Measurements from ENCODE around the gene PALM2AKAP2.

The PALM2AKAP2 gene

GRCh38 chr9:109799141-109799540 lies 19.1 kb downstream of the PALM2AKAP2 start:
- no peak for DNase-seq (ENCODE audit: low read depth)
- TF ChIP-seq, protein P1, sequence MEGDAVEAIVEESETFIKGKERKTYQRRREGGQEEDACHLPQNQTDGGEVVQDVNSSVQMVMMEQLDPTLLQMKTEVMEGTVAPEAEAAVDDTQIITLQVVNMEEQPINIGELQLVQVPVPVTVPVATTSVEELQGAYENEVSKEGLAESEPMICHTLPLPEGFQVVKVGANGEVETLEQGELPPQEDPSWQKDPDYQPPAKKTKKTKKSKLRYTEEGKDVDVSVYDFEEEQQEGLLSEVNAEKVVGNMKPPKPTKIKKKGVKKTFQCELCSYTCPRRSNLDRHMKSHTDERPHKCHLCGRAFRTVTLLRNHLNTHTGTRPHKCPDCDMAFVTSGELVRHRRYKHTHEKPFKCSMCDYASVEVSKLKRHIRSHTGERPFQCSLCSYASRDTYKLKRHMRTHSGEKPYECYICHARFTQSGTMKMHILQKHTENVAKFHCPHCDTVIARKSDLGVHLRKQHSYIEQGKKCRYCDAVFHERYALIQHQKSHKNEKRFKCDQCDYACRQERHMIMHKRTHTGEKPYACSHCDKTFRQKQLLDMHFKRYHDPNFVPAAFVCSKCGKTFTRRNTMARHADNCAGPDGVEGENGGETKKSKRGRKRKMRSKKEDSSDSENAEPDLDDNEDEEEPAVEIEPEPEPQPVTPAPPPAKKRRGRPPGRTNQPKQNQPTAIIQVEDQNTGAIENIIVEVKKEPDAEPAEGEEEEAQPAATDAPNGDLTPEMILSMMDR (IDR thresholded peaks at IDR 0.05; ENCODE audit: low read depth, low read length, missing control alignments): no peak
- no peak overlapping the region for H3K4me3 ChIP-seq (ENCODE audit: low read depth, low read length)

DNA sequence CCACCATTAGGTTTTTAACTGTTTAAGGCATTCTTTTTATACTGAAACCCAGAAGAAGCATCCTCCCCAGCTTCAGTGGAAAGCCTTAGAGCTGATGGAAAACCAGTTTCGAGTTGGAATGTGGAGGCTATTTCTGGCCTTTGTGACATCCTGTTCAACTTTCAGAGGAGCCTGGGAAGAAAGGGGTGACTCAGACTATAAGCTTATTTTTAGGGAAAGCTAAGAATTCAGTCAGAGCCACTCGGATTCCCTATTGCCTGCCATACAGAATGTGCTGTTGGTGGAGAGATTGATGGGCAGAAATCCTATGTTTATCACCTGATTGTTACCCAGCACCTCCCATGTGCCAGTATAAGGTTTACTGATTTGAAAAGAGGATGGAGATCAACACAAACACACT lies 19.8 kb downstream of the PALM2AKAP2 start:
- H3K4me3 ChIP-seq (ENCODE audit: low read depth, low read length): no peak overlapping the region
- no peak for DNase-seq (ENCODE audit: low read depth)
- TF ChIP-seq, protein P1 (IDR thresholded peaks at IDR 0.05; ENCODE audit: low read depth, low read length, missing control alignments): no peak

GRCh38 chr9:109801484-109801883 lies 21.5 kb downstream of the PALM2AKAP2 start:
- no peak for DNase-seq (ENCODE audit: low read depth)
- TF ChIP-seq, protein P1 (IDR thresholded peaks at IDR 0.05; ENCODE audit: low read depth, low read length, missing control alignments): no peak
- H3K4me3 ChIP-seq (ENCODE audit: low read depth, low read length): no peak overlapping the region

GRCh38 chr9:109802491-109802890 lies 22.5 kb downstream of the PALM2AKAP2 start:
- TF ChIP-seq, protein P1 (IDR thresholded peaks at IDR 0.05; ENCODE audit: low read depth, low read length, missing control alignments): no peak
- no peak for DNase-seq (ENCODE audit: low read depth)
- H3K4me3 ChIP-seq (ENCODE audit: low read depth, low read length): no peak overlapping the region

DNA sequence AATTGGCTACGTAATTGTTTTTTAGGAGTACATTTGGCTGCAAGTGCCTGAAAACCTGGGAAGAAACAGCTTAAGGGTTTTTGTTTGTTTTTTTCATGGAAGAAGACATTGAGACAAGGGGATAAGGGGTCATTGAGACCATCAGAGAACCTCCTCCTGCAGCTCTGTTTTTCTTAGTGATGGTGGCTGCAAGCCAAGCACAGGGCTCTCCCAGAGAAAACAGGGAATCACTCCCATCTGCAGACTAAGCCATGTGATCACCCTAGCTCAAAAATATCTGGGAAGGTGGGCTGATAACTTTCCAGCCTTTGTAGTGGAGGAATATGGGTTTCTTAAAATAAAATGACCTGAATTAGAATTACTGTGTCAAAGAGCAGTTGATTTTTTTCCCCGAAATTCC lies 25.1 kb downstream of the PALM2AKAP2 start:
- TF ChIP-seq, protein P1 (IDR thresholded peaks at IDR 0.05; ENCODE audit: low read depth, low read length, missing control alignments): no peak
- H3K4me3 ChIP-seq (ENCODE audit: low read depth, low read length): no peak overlapping the region
- no peak for DNase-seq (ENCODE audit: low read depth)

GRCh38 chr9:109806506-109807115 lies 26.6 kb downstream of the PALM2AKAP2 start:
- TF ChIP-seq, protein P1 (IDR thresholded peaks at IDR 0.05; ENCODE audit: low read depth, low read length, missing control alignments): no peak
- no peak for DNase-seq (ENCODE audit: low read depth)
- H3K4me3 ChIP-seq (ENCODE audit: low read depth, low read length): no peak overlapping the region

- no peak for DNase-seq (ENCODE audit: low read depth)
- H3K4me3 ChIP-seq (ENCODE audit: low read depth, low read length): no peak overlapping the region
- TF ChIP-seq, protein P1 (IDR thresholded peaks at IDR 0.05; ENCODE audit: low read depth, low read length, missing control alignments): no peak
Observed at GRCh38 chr9:109811876-109812275, 31.9 kb downstream of the PALM2AKAP2 start.

Data from GM12864 (cell line).